A549 (cell line): ENCODE data around the gene ANGPTL5. TPM values are rescaled to one million over a fixed set of nuclear protein-coding genes. Genes with fewer than 3 reads are reported as not detected.

ENCODE experiments used
- ATAC-seq, 2 experiments: fragments of 200-7000 bp in 1 of 2; fragments of >200 bp in 1 of 2; cut with Nextera tagmentation in 1 of 2; cut with Tn5 transposase in 1 of 2; 3 replicates each; pipeline versions ENCODE4 v1.8.0 to v1.9.1; 2018 to 2020; ENCODE audit warnings: mild to moderate bottlenecking in 1 of 2, moderate library complexity in 1 of 2
- CTCF ChIA-PET: fragments of 300-600 bp; sonication (Branson Sonifier 250); formaldehyde crosslinking; extraction: SDS; loops from one replicate; lab custom pipeline; 2021; ENCODE audit warnings: antibody characterized with exemption, inconsistent platforms; lab: Yijun Ruan, JAX
- POLR2A ChIA-PET: fragments of 350-600 bp; formaldehyde crosslinking; extraction: SDS; loops from one replicate; lab custom pipeline; 2021; ENCODE audit warnings: antibody characterized with exemption, inconsistent platforms; lab: Yijun Ruan, JAX
- DNase-seq, 2 experiments: peaks; one replicate each; pipeline versions ENCODE4 v3.0.0 to v3.0.0-alpha.2; 2011 to 2016; ENCODE audit warnings: low read depth in 1 of 2, low spot score in 1 of 2
- FAIRE-seq: peaks from 2 replicates; lab custom pipeline; 2011; peaks lifted over from hg19 to GRCh38; lab: Jason Lieb, UNC
- H3K27ac ChIP-seq, 2 experiments: fragments of >200 bp; sonication (Bioruptor Twin); formaldehyde crosslinking; 3 replicates each; pipeline ENCODE4 v1.5.1; 2016 to 2017
- H3K4me1 ChIP-seq: fragments of >200 bp; sonication (Bioruptor Twin); formaldehyde crosslinking; 3 replicates; pipeline ENCODE4 v1.6.1; 2016
- H3K4me2 ChIP-seq: fragments of >200 bp; sonication (Bioruptor Twin); formaldehyde crosslinking; 3 replicates; pipeline ENCODE4 v1.6.1; 2016
- H3K4me3 ChIP-seq: fragments of >200 bp; sonication (Bioruptor Twin); formaldehyde crosslinking; 3 replicates; pipeline ENCODE4 v1.5.1; 2016
- H3K9me3 ChIP-seq: fragments of >200 bp; sonication (Bioruptor Twin); formaldehyde crosslinking; 3 replicates; pipeline ENCODE4 v1.6.1; 2016
- BHLHE40 ChIP-seq: IDR thresholded peaks from 2 replicates; pipeline ENCODE4 v1.6.1; 2012; ENCODE audit warnings: low read depth, low read length, inconsistent platforms
- CBX2 ChIP-seq: fragments of 200-600 bp; sonication (generic); IDR thresholded peaks from 2 replicates; pipeline ENCODE4 v1.6.1; 2016; ENCODE audit warnings: low read depth, mild to moderate bottlenecking, borderline replicate concordance
- CBX8 ChIP-seq: fragments of 200-600 bp; sonication (generic); IDR thresholded peaks from 2 replicates; pipeline ENCODE4 v1.6.1; 2016
- CEBPB ChIP-seq, 2 experiments: fragments of >200 bp in 1 of 2; sonication (Bioruptor Twin) in 1 of 2; formaldehyde crosslinking in 1 of 2; IDR thresholded peaks; 2 replicates each; pipeline ENCODE4 v1.6.1; 2012 to 2016
- CHD4 ChIP-seq: fragments of 200-600 bp; sonication (generic); IDR thresholded peaks from 2 replicates; pipeline ENCODE4 v1.6.1; 2016; ENCODE audit warnings: antibody characterized with exemption, mild to moderate bottlenecking, borderline replicate concordance
- EHMT2 ChIP-seq: fragments of 200-600 bp; sonication (generic); IDR thresholded peaks from 2 replicates; pipeline ENCODE4 v1.6.1; 2016; ENCODE audit warnings: antibody characterized with exemption, low read depth, mild to moderate bottlenecking, moderate library complexity
- EP300 ChIP-seq, 2 experiments: fragments of >200 bp; sonication (Bioruptor Twin); formaldehyde crosslinking; IDR thresholded peaks; 2 replicates in 1 of 2; 3 replicates in 1 of 2; pipeline ENCODE4 v1.6.1; 2016 to 2017
- ESRRA ChIP-seq: fragments of 150-350 bp; IDR thresholded peaks from 2 replicates; pipeline ENCODE4 v1.6.1; 2014; ENCODE audit warnings: mild to moderate bottlenecking, low read length, borderline replicate concordance
- FOSB ChIP-seq: fragments of 250-450 bp; sonication (Bioruptor Pico); IDR thresholded peaks from 2 replicates; pipeline ENCODE4 v1.5.0; 2020; ENCODE audit warnings: mild to moderate bottlenecking, moderate library complexity
- FOXS1 ChIP-seq: fragments of 250-450 bp; sonication (Bioruptor Pico); IDR thresholded peaks from 2 replicates; pipeline ENCODE4 v1.5.0; 2020; ENCODE audit warnings: mild to moderate bottlenecking, moderate library complexity
- GATA3 ChIP-seq: IDR thresholded peaks from 2 replicates; pipeline ENCODE4 v1.6.1; 2012; ENCODE audit warnings: borderline replicate concordance
- HOXB13 ChIP-seq: fragments of 250-450 bp; sonication (Bioruptor Pico); IDR thresholded peaks from 2 replicates; pipeline ENCODE4 v1.5.0; 2020; ENCODE audit warnings: low read depth, mild to moderate bottlenecking, moderate library complexity
- KDM1A ChIP-seq: fragments of 200-600 bp; sonication (generic); IDR thresholded peaks from 2 replicates; pipeline ENCODE4 v1.6.1; 2016; ENCODE audit warnings: low read depth, mild to moderate bottlenecking
- MAFK ChIP-seq: fragments of 450-650 bp; IDR thresholded peaks from 2 replicates; pipeline ENCODE4 v1.6.1; 2014; ENCODE audit not compliant: partially characterized antibody
- MYC ChIP-seq: IDR thresholded peaks from 2 replicates; pipeline ENCODE4 v1.6.1; 2012; ENCODE audit warnings: mild to moderate bottlenecking, inconsistent platforms, low read length, improper control_type of control experiment, borderline replicate concordance
- NPAS2 ChIP-seq: fragments of 250-450 bp; sonication (Bioruptor Pico); IDR thresholded peaks from 2 replicates; pipeline ENCODE4 v1.8.0; 2022; ENCODE audit warnings: mild to moderate bottlenecking, moderate library complexity, borderline replicate concordance
- PHF8 ChIP-seq: fragments of 200-600 bp; sonication (generic); IDR thresholded peaks from 2 replicates; pipeline ENCODE4 v1.6.1; 2016; ENCODE audit warnings: low read depth, mild to moderate bottlenecking, antibody characterized with exemption, moderate library complexity, borderline replicate concordance
- POLR2A ChIP-seq: IDR thresholded peaks from 2 replicates; pipeline ENCODE4 v1.6.1; 2012; ENCODE audit warnings: mild to moderate bottlenecking, low read length
- RARB ChIP-seq: fragments of 250-450 bp; sonication (Bioruptor Pico); IDR thresholded peaks from 2 replicates; pipeline ENCODE4 v1.8.0; 2021; ENCODE audit warnings: mild to moderate bottlenecking, moderate library complexity
- RCOR1 ChIP-seq: fragments of 150-350 bp; IDR thresholded peaks from 2 replicates; pipeline ENCODE4 v1.6.1; 2014; ENCODE audit warnings: antibody characterized with exemption, low read length, low read depth
- RNF2 ChIP-seq: fragments of 200-600 bp; sonication (generic); IDR thresholded peaks from 2 replicates; pipeline ENCODE4 v1.6.1; 2016; ENCODE audit warnings: low read depth, mild to moderate bottlenecking, antibody characterized with exemption, moderate library complexity, borderline replicate concordance
- SREBF2 ChIP-seq: fragments of 450-650 bp; IDR thresholded peaks from 2 replicates; pipeline ENCODE4 v1.6.1; 2014; ENCODE audit warnings: mild to moderate bottlenecking, moderate library complexity
- TP53 ChIP-seq: fragments of 250-450 bp; sonication (Bioruptor Pico); IDR thresholded peaks from 2 replicates; pipeline ENCODE4 v1.5.0; 2021; ENCODE audit warnings: mild to moderate bottlenecking, moderate library complexity
- ZFP36 ChIP-seq: fragments of 450-650 bp; IDR thresholded peaks from 2 replicates; pipeline ENCODE4 v1.6.1; 2014; ENCODE audit warnings: borderline replicate concordance; ENCODE audit not compliant: partially characterized antibody
- ZNF302 ChIP-seq: fragments of 250-450 bp; sonication (Bioruptor Pico); IDR thresholded peaks from 2 replicates; pipeline ENCODE4 v1.9.0; 2021; ENCODE audit warnings: inconsistent platforms, mild to moderate bottlenecking, moderate library complexity
- ZSCAN20 ChIP-seq: fragments of 250-450 bp; sonication (Bioruptor Pico); IDR thresholded peaks from 2 replicates; pipeline ENCODE4 v1.8.0; 2022; ENCODE audit warnings: mild to moderate bottlenecking, moderate library complexity
- WGBS: methylation state at CpG from one replicate; pipeline ENCODE4 v1.1.6; 2017; ENCODE audit errors: missing lambda C conversion rate; 5-methylcytosine and 5-hydroxymethylcytosine counted together
- polyA plus RNA-seq, 4 experiments: library from polyadenylated mRNA; depleted of rRNA in 3 of 4; stranded (reverse); fragments of >200 nt; fragmentation: RNase III in 1 of 4; extraction: RNeasy Plus Mini Kit Qiagen cat#74134 plus additional on column Dnase treatment in 1 of 4; gene quantifications; 2 replicates in 3 of 4; 3 replicates in 1 of 4; pipeline ENCODE4 v1.2.3, GENCODE V29; 2011 to 2017
- TF ChIP-seq, protein P1 (sequence below): fragments of >200 bp; sonication (Bioruptor Twin); formaldehyde crosslinking; IDR thresholded peaks from 2 replicates; pipeline ENCODE4 v1.6.1; 2016
- TF ChIP-seq, protein P2 (sequence below): fragments of 200-600 bp; sonication (generic); IDR thresholded peaks from 2 replicates; pipeline ENCODE4 v1.6.1; 2016; ENCODE audit warnings: antibody characterized with exemption, mild to moderate bottlenecking, moderate library complexity
- TF ChIP-seq, protein P3 (sequence below): IDR thresholded peaks from 2 replicates; pipeline ENCODE4 v1.6.1; 2012
- TF ChIP-seq, protein P4 (sequence below): fragments of >200 bp; sonication (Bioruptor Twin); formaldehyde crosslinking; IDR thresholded peaks from 3 replicates; pipeline ENCODE4 v1.6.1; 2016
- TF ChIP-seq, protein P5 (sequence below): IDR thresholded peaks from 2 replicates; pipeline ENCODE4 v1.6.1; 2012; ENCODE audit warnings: low read depth, borderline replicate concordance
- TF ChIP-seq, protein P6 (sequence below): fragments of 250-450 bp; sonication (Bioruptor Pico); IDR thresholded peaks from 2 replicates; pipeline ENCODE4 v1.5.0; 2020; ENCODE audit warnings: low read depth, mild to moderate bottlenecking, moderate library complexity

ANGPTL5 gene
- polyA plus RNA-seq, 2 of the 4 experiments (the other 2 are of a cell fraction) = not detected

DNA sequence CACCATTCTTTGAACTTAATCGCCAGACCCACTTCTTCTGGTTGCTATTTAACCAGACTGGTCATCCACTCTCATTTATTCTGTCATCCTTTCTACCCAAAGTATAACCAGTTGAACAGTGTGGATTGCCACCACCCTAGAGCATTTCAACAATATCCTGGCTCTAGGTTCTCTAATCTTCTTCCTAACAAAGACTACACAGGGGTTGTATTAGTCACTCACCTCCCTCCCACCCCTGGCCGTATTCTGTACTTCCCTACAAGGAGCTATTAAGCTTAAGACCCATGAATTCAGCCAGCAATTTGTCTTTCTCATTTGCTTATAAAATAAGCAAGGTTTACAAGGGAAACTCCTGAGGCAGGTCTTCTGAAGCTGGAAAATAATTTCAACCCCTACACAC lies 48.4 kb downstream of the ANGPTL5 start (continued):
- TF ChIP-seq RNF2 (no peak), CBX8 (no peak)
- TF ChIP-seq, protein P1, sequence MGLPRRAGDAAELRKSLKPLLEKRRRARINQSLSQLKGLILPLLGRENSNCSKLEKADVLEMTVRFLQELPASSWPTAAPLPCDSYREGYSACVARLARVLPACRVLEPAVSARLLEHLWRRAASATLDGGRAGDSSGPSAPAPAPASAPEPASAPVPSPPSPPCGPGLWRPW = no peak

DNA sequence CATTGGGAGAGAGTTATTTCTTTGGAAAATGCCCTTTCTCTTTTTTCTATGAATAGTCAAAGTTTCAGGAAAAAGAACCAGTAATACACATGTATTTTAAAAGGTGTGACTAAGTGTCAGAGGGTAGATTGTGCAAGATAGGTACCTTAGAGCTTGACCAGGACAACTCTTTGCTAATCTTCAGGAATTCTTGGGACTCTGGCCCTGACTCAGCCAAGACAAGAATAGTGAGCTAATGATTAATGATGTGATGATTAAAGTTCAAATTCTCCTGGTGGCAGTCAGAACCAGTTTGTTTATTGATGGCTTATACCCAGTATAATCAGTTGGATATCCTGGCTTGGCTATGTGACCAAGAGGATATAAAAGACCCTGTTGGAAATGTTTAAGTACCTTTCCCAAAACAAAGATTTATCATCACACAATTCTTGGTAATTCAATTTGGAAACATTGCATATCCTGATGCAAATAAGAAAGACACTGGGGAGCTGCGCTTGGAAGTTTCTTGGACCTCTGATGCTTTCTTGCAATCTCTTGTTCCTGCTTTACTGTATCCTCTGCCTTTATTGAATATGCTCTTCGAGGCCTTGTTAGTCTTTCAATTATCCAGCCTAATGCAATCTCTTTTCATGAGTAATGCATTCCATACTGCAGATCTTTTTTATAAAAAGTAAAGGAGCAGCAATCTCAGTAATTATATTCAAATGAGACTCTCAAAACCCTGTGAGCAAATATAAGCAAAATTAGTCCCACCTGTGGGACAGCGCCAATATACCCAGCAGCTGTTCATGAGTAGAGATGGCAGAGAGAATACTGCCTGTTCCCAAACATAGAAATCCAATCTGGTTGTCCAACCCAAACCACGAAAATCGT lies 49.5 kb downstream of the ANGPTL5 start:
- Histone ChIP-seq H3K4me3 (no peak overlapping the region; the same call in 2 of the 3 replicates), H3K9me3 (peaks cover 10% of the 10 kb centered on the region; the same call in 2 of the 3 replicates), H3K4me2 (peak overlapping the region; percentile 67), H3K4me1 (peaks cover 67% of the 10 kb centered on the region), H3K27ac (peak overlapping the region; percentile 82 to 86)
- POLR2A ChIA-PET = interaction anchor here (1.8 kb wide), 1 partner anchor 48 kb away, joined by 8 read pairs; the partner anchor contains the start of gene CEP126
- FAIRE-seq (peak; percentile 76), ATAC-seq (peak; percentile 85 to 86), DNase-seq (peak; percentile 62 to 90)
- CTCF ChIA-PET = interaction anchor here (1.4 to 9.5 kb wide), 2 partner anchors 12 to 15 kb away, joined by 4 to 87 read pairs; no protein-coding TSS in a partner anchor
- WGBS = 23% methylated on average over 5 of the region's 5 CpGs
- TF ChIP-seq MYC = no peak
- TF ChIP-seq, protein P2, sequence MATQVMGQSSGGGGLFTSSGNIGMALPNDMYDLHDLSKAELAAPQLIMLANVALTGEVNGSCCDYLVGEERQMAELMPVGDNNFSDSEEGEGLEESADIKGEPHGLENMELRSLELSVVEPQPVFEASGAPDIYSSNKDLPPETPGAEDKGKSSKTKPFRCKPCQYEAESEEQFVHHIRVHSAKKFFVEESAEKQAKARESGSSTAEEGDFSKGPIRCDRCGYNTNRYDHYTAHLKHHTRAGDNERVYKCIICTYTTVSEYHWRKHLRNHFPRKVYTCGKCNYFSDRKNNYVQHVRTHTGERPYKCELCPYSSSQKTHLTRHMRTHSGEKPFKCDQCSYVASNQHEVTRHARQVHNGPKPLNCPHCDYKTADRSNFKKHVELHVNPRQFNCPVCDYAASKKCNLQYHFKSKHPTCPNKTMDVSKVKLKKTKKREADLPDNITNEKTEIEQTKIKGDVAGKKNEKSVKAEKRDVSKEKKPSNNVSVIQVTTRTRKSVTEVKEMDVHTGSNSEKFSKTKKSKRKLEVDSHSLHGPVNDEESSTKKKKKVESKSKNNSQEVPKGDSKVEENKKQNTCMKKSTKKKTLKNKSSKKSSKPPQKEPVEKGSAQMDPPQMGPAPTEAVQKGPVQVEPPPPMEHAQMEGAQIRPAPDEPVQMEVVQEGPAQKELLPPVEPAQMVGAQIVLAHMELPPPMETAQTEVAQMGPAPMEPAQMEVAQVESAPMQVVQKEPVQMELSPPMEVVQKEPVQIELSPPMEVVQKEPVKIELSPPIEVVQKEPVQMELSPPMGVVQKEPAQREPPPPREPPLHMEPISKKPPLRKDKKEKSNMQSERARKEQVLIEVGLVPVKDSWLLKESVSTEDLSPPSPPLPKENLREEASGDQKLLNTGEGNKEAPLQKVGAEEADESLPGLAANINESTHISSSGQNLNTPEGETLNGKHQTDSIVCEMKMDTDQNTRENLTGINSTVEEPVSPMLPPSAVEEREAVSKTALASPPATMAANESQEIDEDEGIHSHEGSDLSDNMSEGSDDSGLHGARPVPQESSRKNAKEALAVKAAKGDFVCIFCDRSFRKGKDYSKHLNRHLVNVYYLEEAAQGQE = no peak
- peak; percentile 19 for TF ChIP-seq MAFK
- no peak for TF ChIP-seq ESRRA
- TF ChIP-seq ZNF302 (CRISPR knock-in tag) = no peak
- TF ChIP-seq RCOR1 = no peak
- no peak; the same call in 1 of the 2 replicates for TF ChIP-seq HOXB13
- no peak for TF ChIP-seq PHF8
- TF ChIP-seq, protein P3, sequence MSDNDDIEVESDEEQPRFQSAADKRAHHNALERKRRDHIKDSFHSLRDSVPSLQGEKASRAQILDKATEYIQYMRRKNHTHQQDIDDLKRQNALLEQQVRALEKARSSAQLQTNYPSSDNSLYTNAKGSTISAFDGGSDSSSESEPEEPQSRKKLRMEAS = peak; percentile 60; the same call in 1 of the 2 replicates
- 0 out of 2 replicates have a peak, but pooled peaks have one; percentile 9 for TF ChIP-seq FOXS1 (CRISPR knock-in tag)
- TF ChIP-seq, protein P4, sequence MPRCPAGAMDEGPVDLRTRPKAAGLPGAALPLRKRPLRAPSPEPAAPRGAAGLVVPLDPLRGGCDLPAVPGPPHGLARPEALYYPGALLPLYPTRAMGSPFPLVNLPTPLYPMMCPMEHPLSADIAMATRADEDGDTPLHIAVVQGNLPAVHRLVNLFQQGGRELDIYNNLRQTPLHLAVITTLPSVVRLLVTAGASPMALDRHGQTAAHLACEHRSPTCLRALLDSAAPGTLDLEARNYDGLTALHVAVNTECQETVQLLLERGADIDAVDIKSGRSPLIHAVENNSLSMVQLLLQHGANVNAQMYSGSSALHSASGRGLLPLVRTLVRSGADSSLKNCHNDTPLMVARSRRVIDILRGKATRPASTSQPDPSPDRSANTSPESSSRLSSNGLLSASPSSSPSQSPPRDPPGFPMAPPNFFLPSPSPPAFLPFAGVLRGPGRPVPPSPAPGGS = no peak
- no peak for TF ChIP-seq ZFP36
- peak; percentile 69 to 74; a peak in 2 of 5 replicates for TF ChIP-seq EP300 (IDR thresholded peaks at IDR 0.05)
- TF ChIP-seq CBX8 = no peak
- TF ChIP-seq POLR2A = no peak
- no peak for TF ChIP-seq BHLHE40
- no peak for TF ChIP-seq TP53
- no peak for TF ChIP-seq RARB (CRISPR knock-in tag)
- no peak for TF ChIP-seq NPAS2 (CRISPR knock-in tag)
- TF ChIP-seq ZSCAN20 (CRISPR knock-in tag) = no peak
- no peak for TF ChIP-seq KDM1A
- peak; percentile 94 to 98 for TF ChIP-seq CEBPB (IDR thresholded peaks at IDR 0.05)
- TF ChIP-seq CHD4 = no peak
- peak; percentile 92 for TF ChIP-seq GATA3
- TF ChIP-seq FOSB = no peak
- TF ChIP-seq, protein P5, sequence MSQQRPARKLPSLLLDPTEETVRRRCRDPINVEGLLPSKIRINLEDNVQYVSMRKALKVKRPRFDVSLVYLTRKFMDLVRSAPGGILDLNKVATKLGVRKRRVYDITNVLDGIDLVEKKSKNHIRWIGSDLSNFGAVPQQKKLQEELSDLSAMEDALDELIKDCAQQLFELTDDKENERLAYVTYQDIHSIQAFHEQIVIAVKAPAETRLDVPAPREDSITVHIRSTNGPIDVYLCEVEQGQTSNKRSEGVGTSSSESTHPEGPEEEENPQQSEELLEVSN = 0 out of 2 replicates have a peak, but pooled peaks have one; percentile 24
- TF ChIP-seq, protein P6, sequence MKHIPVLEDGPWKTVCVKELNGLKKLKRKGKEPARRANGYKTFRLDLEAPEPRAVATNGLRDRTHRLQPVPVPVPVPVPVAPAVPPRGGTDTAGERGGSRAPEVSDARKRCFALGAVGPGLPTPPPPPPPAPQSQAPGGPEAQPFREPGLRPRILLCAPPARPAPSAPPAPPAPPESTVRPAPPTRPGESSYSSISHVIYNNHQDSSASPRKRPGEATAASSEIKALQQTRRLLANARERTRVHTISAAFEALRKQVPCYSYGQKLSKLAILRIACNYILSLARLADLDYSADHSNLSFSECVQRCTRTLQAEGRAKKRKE (CRISPR knock-in tag) = no peak
- TF ChIP-seq CBX2 = no peak
- TF ChIP-seq SREBF2 = no peak
- no peak for TF ChIP-seq EHMT2
